ENCODE measurements around the gene STIP1. TPM values are rescaled to one million over a fixed set of nuclear protein-coding genes. Genes with fewer than 3 reads are reported as not detected.

Gene STIP1
- 109 TPM for polyA plus RNA-seq
- long read RNA-seq, donor 1, transcript STIP1-201 (14 exons, 2,196 nt): major isoform, 13 of 16 reads
- long read RNA-seq, donor 1, partial matches to known transcripts: 0 of 16 reads
- long read RNA-seq, donor 1, other reads (novel, unspliced or antisense): 0 of 16 reads
- long read RNA-seq, donor 2, transcript STIP1-201 (14 exons, 2,196 nt): major isoform, 13 of 39 reads
- long read RNA-seq, donor 2, partial matches to known transcripts: 19 of 39 reads
- long read RNA-seq, donor 2, other reads (novel, unspliced or antisense): 0 of 39 reads
- long read RNA-seq, donor 3: 0 reads
- long read RNA-seq, donor 4, partial matches to known transcripts: 0 of 1 reads
- long read RNA-seq, donor 4, other reads (novel, unspliced or antisense): 0 of 1 reads
- long read RNA-seq, donor 5, transcript STIP1-201 (14 exons, 2,196 nt): major isoform, 6 of 13 reads
- long read RNA-seq, donor 5, partial matches to known transcripts: 6 of 13 reads
- long read RNA-seq, donor 5, other reads (novel, unspliced or antisense): 0 of 13 reads
- long read RNA-seq, donor 6, transcript STIP1-201 (14 exons, 2,196 nt): major isoform, 13 of 32 reads
- long read RNA-seq, donor 6, partial matches to known transcripts: 12 of 32 reads
- long read RNA-seq, donor 6, other reads (novel, unspliced or antisense): 0 of 32 reads
- long read RNA-seq, donor 7, partial matches to known transcripts: 5 of 9 reads
- long read RNA-seq, donor 7, other reads (novel, unspliced or antisense): 0 of 9 reads
- long read RNA-seq, donor 8, transcript STIP1-201 (14 exons, 2,196 nt): major isoform, 10 of 70 reads
- long read RNA-seq, donor 8, partial matches to known transcripts: 48 of 70 reads
- long read RNA-seq, donor 8, other reads (novel, unspliced or antisense): 5 of 70 reads
- long read RNA-seq, donor 9, partial matches to known transcripts: 29 of 38 reads
- long read RNA-seq, donor 9, other reads (novel, unspliced or antisense): 0 of 38 reads
- long read RNA-seq, donor 10, transcript STIP1-201 (14 exons, 2,196 nt): major isoform, 6 of 20 reads
- long read RNA-seq, donor 10, partial matches to known transcripts: 7 of 20 reads
- long read RNA-seq, donor 10, other reads (novel, unspliced or antisense): 0 of 20 reads
- long read RNA-seq, donor 11, transcript STIP1-201 (14 exons, 2,196 nt): major isoform, 9 of 11 reads
- long read RNA-seq, donor 11, partial matches to known transcripts: 0 of 11 reads
- long read RNA-seq, donor 11, other reads (novel, unspliced or antisense): 0 of 11 reads

DNA sequence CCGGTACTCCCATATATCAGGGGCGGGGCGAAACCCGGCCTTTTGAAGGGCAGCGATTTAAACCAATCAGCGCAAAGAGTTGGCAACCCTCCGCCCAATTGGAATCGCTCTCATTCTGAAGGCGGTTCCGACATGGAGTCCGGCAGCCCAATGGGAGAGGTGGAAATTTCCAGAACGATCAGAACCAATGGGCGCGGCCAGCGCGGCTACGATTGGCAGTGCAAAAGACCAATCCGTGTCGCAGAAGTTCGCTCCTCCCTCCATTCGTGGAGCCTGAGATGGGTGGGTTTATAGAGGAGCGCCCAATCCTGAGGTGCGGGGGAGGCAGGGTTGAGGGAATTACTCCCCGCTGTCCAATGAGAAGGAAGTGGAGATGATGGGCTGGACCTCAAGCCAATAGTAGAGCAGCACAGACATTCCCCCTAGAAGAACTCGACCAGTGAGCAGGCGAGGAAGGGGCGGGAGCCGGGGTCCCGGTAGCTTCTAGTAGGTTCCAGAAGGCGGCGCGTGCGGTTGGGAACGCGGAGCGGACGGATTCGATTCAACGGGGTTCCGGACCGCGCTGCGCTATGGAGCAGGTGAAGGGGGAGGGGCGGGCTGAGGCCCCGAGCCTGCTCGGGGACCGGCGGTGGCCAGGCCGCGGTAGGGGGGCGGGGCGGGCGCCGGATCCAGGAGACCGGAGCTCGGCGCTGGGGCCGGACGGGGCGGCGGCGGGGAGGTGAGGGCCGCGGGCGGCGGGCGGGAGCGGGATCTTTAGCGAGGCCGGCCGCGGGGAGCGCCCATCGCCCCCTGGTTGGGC, at the start of gene STIP1:
Gene STIP1, plus strand, starts transcription at position 479 of the 799 bp plus-strand sequence. Its CDS starts 91 bp downstream, at position 570.
- peak; percentile 100 for DNase-seq

DNA sequence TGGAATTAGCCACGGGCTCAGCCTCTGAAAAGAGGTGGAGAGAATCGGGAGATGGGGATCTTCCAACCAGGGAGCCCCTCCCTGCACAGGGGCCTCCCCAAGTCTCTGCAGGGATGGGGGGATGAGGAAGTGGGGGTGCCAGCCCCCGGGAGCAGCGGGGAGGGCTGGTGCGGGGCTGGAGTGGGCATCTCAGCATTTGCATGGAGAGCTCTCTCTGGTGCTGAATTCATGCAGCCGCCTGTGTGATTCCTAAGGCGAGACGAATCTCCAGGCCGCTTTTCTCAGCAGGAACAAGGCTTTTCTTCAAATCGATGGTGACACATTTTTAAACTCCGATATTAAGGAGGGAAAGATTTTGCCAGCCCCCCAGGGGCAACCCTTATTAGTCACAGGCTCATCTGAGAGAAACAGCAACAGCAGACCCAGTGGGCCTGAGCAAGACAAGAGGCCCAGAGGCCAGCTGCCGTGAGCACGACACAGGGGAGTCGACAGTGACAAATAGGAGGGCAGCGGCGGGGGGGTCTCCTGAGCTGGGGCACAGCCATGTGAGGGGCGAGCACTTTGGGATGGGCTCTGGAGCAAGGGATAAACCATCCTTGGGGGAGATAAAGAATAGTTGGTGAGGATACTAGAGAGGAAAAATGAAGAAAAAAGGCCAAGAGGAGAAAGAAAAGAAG, 49.1 kb upstream of the STIP1 start:
- Histone ChIP-seq H3K4me1 (ENCODE audit: control insufficient read depth, insufficient read depth, low read length) (peaks cover 7% of the 10 kb centered on the region), H3K9me3 (ENCODE audit: control insufficient read depth, low read depth, low read length) (peaks cover 3% of the 10 kb centered on the region), H3K4me3 (ENCODE audit: low read length) (no peak overlapping the region), H3K27ac (ENCODE audit: low read length) (no peak overlapping the region), H3K36me3 (ENCODE audit: control insufficient read depth, insufficient read depth, low read length) (no peaks in the 10 kb centered on the region), H3K27me3 (ENCODE audit: control insufficient read depth, insufficient read depth, low read length) (no peaks in the 10 kb centered on the region)
- no peak for DNase-seq
- 84% methylated on average over 3 of the region's 17 CpGs for WGBS (ENCODE audit: insufficient coverage, low lambda C conversion rate)

More for the DNA sequence above, at the start of gene STIP1:
- Histone ChIP-seq H3K27me3 (ENCODE audit: control insufficient read depth, insufficient read depth, low read length) (no peaks in the 10 kb centered on the region), H3K4me3 (ENCODE audit: low read length) (peak within 1 kb of the TSS; percentile 71), H3K9me3 (ENCODE audit: control insufficient read depth, low read depth, low read length) (no peaks in the 10 kb centered on the region), H3K4me1 (ENCODE audit: control insufficient read depth, insufficient read depth, low read length) (peaks cover 27% of the 10 kb centered on the region), H3K27ac (ENCODE audit: low read length) (peak within 1 kb of the TSS; percentile 98), H3K36me3 (ENCODE audit: control insufficient read depth, insufficient read depth, low read length) (peaks cover 4% of the 10 kb centered on the region)
- no CpG with 5 or more reads among the region's 74 CpGs for WGBS (ENCODE audit: insufficient coverage, low lambda C conversion rate)

DNA sequence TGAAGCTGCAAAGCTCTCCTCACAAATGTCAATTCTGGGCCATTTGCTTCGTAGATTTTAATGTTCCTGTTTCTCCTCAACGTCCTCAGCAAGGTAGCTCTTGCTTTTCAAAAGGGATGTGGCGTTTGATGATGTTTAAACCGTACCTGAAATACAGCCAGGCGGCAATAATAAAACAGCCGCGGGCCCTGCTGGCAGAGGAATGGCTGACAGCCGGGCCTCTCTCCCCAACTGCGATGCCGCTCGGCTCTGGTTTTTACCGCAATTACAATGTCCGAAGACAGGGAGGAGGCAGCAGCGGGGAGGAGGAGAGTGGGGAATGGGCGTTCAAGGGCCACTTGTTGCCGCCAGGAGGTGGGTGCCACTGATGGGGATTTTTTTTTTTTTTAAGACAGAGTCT, 47.6 kb upstream of the STIP1 start:
- H3K9me3 ChIP-seq (ENCODE audit: control insufficient read depth, low read depth, low read length): peaks cover 3% of the 10 kb centered on the region
- 73% methylated on average over 5 of the region's 16 CpGs for WGBS (ENCODE audit: insufficient coverage, low lambda C conversion rate)
- H3K27ac ChIP-seq (ENCODE audit: low read length): no peak overlapping the region
- DNase-seq: no peak
- H3K4me3 ChIP-seq (ENCODE audit: low read length): no peak overlapping the region
- no peaks in the 10 kb centered on the region for H3K27me3 ChIP-seq (ENCODE audit: control insufficient read depth, insufficient read depth, low read length)
- no peaks in the 10 kb centered on the region for H3K36me3 ChIP-seq (ENCODE audit: control insufficient read depth, insufficient read depth, low read length)
- H3K4me1 ChIP-seq (ENCODE audit: control insufficient read depth, insufficient read depth, low read length): no peaks in the 10 kb centered on the region

DNA sequence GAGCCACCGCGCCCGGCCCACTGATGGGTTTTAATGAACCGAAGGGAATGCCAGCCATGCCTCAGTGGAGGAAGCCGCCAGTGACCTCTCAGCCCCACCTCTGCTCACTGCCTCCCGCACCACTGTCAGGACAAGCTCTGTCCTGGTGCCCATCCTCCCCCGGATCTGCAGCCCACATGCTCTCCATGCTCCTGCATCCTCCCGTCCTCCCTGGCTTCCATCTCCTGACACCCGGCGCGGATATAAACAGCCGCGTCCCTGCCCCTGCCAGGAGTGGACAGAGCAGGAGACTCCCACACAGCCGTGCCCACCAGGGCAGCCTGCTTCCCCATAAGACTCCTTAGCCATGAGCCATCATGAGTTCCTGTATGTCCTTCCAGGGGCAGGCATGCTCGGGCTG, 46.9 kb upstream of the STIP1 start:
- Histone ChIP-seq H3K27ac (ENCODE audit: low read length) (no peak overlapping the region), H3K4me1 (ENCODE audit: control insufficient read depth, insufficient read depth, low read length) (no peaks in the 10 kb centered on the region), H3K36me3 (ENCODE audit: control insufficient read depth, insufficient read depth, low read length) (no peaks in the 10 kb centered on the region), H3K27me3 (ENCODE audit: control insufficient read depth, insufficient read depth, low read length) (no peaks in the 10 kb centered on the region), H3K9me3 (ENCODE audit: control insufficient read depth, low read depth, low read length) (peaks cover 3% of the 10 kb centered on the region), H3K4me3 (ENCODE audit: low read length) (no peak overlapping the region)
- DNase-seq: no peak
- WGBS (ENCODE audit: insufficient coverage, low lambda C conversion rate): no CpG with 5 or more reads among the region's 15 CpGs

DNA sequence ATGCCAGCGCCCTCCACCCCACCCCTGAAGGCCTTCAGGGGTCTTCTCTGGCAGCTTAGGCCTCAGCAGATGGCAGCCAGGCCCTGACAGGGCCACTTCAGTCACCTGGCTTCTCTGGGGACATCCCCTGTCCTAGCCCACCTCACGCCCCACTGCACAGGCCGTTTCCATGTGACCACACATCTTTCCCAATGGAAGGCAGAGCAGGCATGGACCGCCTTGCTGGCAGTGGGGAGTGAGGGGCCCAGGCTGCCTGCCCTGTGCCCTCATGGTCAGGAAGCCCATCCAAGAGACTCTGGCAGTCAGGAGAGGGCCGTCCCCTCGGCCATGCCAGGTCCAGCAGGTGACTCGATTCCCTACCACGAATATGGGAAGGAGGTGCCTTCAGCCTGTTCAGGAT, 45.9 kb upstream of the STIP1 start:
- Histone ChIP-seq H3K4me1 (ENCODE audit: control insufficient read depth, insufficient read depth, low read length) (no peaks in the 10 kb centered on the region), H3K4me3 (ENCODE audit: low read length) (no peak overlapping the region), H3K27ac (ENCODE audit: low read length) (no peak overlapping the region), H3K36me3 (ENCODE audit: control insufficient read depth, insufficient read depth, low read length) (no peaks in the 10 kb centered on the region), H3K9me3 (ENCODE audit: control insufficient read depth, low read depth, low read length) (peaks cover 3% of the 10 kb centered on the region), H3K27me3 (ENCODE audit: control insufficient read depth, insufficient read depth, low read length) (no peaks in the 10 kb centered on the region)
- no peak for DNase-seq
- WGBS (ENCODE audit: insufficient coverage, low lambda C conversion rate): no CpG with 5 or more reads among the region's 8 CpGs

DNA sequence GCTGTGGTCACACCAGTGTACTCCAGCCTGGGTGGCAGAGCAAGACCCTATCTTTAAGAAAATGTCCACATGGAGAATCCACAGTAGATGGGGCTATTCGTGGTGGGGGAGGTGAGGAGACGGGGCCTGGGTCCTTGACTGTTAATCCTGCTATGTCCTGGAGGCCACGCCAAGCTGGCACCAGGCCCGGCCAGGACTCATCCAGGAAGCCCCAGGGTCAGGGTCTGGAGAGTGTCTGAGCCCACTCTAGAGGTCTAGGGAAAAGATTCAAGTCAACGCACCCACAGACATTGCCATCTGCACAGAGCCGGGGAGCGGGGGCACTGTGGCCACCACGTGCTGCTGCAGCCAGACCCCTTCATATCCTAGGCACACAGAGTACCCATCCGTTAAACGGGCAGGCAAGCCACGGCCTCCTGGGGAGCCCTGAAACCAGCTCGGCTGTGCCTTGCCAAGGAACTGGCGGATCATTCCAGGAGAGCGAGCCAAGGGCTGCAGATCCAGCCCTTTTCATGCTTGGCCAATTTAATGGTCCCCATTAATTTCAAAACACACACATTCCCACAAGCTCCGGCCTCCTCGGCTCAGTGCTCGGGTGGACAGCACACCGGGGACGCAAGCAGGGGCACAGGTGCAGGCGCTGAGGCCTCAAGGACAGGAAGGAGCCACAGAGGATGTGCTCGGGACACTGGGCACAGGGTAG, 44.7 kb upstream of the STIP1 start:
- Histone ChIP-seq H3K4me1 (ENCODE audit: control insufficient read depth, insufficient read depth, low read length) (no peaks in the 10 kb centered on the region), H3K4me3 (ENCODE audit: low read length) (no peak overlapping the region), H3K27ac (ENCODE audit: low read length) (no peak overlapping the region), H3K27me3 (ENCODE audit: control insufficient read depth, insufficient read depth, low read length) (no peaks in the 10 kb centered on the region), H3K36me3 (ENCODE audit: control insufficient read depth, insufficient read depth, low read length) (no peaks in the 10 kb centered on the region), H3K9me3 (ENCODE audit: control insufficient read depth, low read depth, low read length) (no peaks in the 10 kb centered on the region)
- no CpG with 5 or more reads among the region's 21 CpGs for WGBS (ENCODE audit: insufficient coverage, low lambda C conversion rate)
- no peak for DNase-seq

DNA sequence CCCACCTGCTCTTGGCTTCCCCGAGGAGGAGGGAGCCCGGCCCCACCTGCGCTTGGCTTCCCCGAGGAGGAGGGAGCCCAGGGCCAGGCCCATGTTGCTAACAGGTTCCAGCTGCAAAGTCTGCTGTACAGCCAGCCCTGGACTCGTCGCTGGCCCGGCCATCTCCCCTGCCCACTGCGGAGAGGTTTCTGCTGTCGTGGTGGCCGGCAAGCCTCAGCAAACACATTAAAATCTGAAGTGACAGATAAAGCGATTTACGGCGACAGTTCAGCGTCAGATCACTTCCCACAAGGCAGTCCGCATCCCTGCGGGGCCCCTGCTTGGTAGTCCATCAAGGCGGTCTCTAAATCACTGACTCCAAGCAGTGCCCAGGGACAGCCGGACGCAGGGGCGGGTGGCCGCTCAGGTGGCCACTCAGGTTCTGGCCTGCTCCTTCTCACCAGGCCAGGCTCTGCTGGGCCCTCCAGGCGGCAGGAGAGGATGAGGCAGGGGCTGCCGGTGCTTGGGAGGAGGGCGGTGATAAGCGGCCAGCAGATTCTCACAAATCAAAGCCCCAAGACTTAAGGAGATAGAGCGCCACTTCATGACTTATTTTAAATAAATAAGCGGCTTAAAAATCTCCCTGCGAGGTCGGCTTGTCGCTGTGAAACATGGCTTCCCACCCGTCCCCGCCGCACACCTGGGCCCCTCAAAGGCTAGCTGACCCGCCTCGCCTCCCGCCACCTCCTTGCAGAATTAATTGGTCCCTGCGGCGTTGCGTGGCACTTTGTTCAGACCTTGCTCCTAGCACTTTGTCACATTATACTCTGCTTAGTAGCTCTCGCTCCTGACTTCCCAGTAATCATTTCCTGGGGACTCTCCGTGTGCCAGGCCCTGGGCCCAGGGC, 41.1 kb upstream of the STIP1 start:
- 100% methylated on average over 1 of the region's 41 CpGs for WGBS (ENCODE audit: insufficient coverage, low lambda C conversion rate)
- no peak overlapping the region for H3K27ac ChIP-seq (ENCODE audit: low read length)
- no peaks in the 10 kb centered on the region for H3K4me1 ChIP-seq (ENCODE audit: control insufficient read depth, insufficient read depth, low read length)
- DNase-seq: no peak
- H3K27me3 ChIP-seq (ENCODE audit: control insufficient read depth, insufficient read depth, low read length): no peaks in the 10 kb centered on the region
- no peak overlapping the region for H3K4me3 ChIP-seq (ENCODE audit: low read length)
- H3K9me3 ChIP-seq (ENCODE audit: control insufficient read depth, low read depth, low read length): no peaks in the 10 kb centered on the region
- H3K36me3 ChIP-seq (ENCODE audit: control insufficient read depth, insufficient read depth, low read length): no peaks in the 10 kb centered on the region

DNA sequence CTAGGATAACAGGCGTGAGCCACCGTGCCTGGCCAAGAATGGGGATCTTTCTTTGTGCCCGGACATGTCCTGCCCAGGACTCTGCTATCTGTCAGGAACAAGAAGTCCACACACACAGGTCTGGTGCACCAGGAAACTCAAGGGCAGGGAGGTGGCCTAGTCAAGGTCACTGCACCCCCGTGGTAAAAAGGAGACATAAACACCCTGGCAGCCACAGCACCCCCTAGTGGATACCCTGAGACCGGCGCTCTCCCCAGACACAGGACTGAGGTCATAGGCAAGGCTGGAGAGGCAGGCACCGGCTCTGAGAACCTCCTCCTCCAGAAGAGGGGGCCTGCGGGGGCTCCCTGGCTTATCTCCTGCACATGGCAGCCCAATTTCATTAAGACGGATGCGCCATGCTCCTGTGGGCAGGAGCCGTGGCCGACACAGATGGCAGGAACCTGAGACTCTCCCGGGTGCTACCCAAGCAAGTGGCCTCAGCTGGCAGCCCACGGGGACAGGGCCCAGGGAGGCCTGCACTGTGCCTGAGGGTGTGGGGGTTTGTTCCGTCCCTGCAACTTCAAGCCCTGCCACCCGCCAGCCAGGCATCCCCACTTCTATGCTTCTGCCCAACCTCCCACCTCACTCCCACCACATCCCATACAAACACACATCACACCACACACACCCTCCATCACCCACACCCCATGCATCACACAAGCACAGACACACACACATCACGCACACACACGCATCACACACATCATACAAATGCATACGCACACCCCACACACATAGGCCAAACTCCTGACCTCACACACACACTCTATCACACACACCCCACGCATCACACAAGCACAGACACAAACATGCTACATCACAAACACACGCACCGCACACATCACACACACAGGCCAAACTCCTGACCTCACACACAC, 39.7 kb upstream of the STIP1 start:
- peak; percentile 37 to 42 for DNase-seq
- Histone ChIP-seq H3K4me1 (ENCODE audit: control insufficient read depth, insufficient read depth, low read length) (no peaks in the 10 kb centered on the region), H3K4me3 (ENCODE audit: low read length) (no peak overlapping the region), H3K9me3 (ENCODE audit: control insufficient read depth, low read depth, low read length) (no peaks in the 10 kb centered on the region), H3K27ac (ENCODE audit: low read length) (no peak overlapping the region), H3K36me3 (ENCODE audit: control insufficient read depth, insufficient read depth, low read length) (peaks cover 3% of the 10 kb centered on the region), H3K27me3 (ENCODE audit: control insufficient read depth, insufficient read depth, low read length) (no peaks in the 10 kb centered on the region)
- 100% methylated on average over 1 of the region's 22 CpGs for WGBS (ENCODE audit: insufficient coverage, low lambda C conversion rate)
